Activated naive CD8-positive, alpha-beta T cell treated with anti-CD3 and anti-CD28 coated beads for 36 hours (primary cell): ENCODE results near the gene NUP133. TPM values are rescaled to one million over a fixed set of nuclear protein-coding genes. Genes with fewer than 3 reads are reported as not detected.

Experiments used
- DNase-seq: peaks from one replicate; pipeline ENCODE4 v3.0.0; 2021
- H3K27ac Mint-ChIP-seq: one replicate; pipeline ENCODE4 v1.8.0; 2022; ENCODE audit warnings: mild to moderate bottlenecking, moderate library complexity, mixed read lengths
- H3K27me3 Mint-ChIP-seq: one replicate; pipeline ENCODE4 v1.8.0; 2022; ENCODE audit warnings: mild to moderate bottlenecking, mixed read lengths
- H3K36me3 Mint-ChIP-seq: one replicate; pipeline ENCODE4 v1.8.0; 2021; ENCODE audit warnings: mild to moderate bottlenecking, mixed read lengths
- H3K4me1 Mint-ChIP-seq: one replicate; pipeline ENCODE4 v1.8.0; 2021; ENCODE audit warnings: mixed read lengths
- H3K4me3 Mint-ChIP-seq: one replicate; pipeline ENCODE4 v1.8.0; 2022; ENCODE audit warnings: mild to moderate bottlenecking, moderate library complexity, mixed read lengths
- H3K9me3 Mint-ChIP-seq: one replicate; pipeline ENCODE4 v1.8.0; 2022; ENCODE audit warnings: mixed read lengths
- total RNA-seq, 2 experiments: library from RNA; stranded (reverse); gene quantifications; one replicate each; pipeline ENCODE4 v1.2.3, GENCODE V29; 2021

NUP133 gene
- 10 to 100 TPM; 62.7 to 64.8 TPM for total RNA-seq

DNA sequence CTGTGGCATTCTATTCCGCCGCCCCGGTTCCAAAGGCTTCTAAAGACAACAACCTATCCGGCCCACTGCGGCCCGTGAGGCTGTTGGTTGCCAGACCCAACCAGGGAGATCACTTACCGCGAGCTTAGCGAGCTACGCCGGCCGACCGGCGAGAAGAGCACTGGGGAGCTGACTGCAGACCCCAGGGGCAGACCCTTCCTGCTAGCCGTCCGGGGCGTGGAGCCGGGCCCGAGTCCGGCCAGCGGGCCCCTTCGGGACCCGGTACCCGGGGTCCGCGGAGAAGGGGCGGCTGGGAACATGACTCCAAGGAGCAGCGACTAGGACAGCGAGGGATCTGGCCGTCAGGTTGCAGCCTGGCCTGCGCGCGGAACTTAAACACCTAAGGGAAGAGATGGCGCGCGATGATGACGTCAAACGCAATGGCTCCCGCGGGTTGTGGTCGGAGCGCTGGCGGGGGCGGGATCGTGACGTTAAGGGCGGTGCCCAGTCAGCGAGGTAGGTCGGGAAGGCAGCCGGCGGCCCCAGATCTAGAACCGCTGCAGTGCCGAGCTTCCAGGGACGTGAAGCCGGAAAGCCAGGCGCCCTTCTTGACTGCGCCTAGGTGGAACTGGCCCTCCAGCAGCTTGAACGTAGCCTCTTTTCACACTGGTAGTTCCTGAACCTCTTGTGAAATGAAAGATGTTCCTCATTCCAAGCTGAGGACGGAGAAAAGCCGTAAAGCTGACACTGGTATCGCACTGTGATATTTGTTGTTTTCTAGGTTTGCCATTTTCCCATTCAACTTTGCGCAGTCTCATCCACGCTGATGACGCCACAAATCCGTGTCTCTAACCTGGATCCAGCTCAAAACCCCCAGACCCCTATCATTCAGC is at the start of gene NUP133:
TSS of gene NUP133 (minus strand) at position 391 of the 872 bp plus-strand sequence. CDS start at position 299, 92 bp downstream.
- Mint-ChIP-seq H3K4me1 (peaks cover 33% of the 10 kb centered on the region), H3K27me3 (peaks cover 3% of the 10 kb centered on the region), H3K36me3 (peaks cover 2% of the 10 kb centered on the region), H3K27ac (peak within 1 kb of the TSS; percentile 93), H3K4me3 (peak within 1 kb of the TSS; percentile 92), H3K9me3 (no peaks in the 10 kb centered on the region)
- DNase-seq, result peak; percentile 97

DNA sequence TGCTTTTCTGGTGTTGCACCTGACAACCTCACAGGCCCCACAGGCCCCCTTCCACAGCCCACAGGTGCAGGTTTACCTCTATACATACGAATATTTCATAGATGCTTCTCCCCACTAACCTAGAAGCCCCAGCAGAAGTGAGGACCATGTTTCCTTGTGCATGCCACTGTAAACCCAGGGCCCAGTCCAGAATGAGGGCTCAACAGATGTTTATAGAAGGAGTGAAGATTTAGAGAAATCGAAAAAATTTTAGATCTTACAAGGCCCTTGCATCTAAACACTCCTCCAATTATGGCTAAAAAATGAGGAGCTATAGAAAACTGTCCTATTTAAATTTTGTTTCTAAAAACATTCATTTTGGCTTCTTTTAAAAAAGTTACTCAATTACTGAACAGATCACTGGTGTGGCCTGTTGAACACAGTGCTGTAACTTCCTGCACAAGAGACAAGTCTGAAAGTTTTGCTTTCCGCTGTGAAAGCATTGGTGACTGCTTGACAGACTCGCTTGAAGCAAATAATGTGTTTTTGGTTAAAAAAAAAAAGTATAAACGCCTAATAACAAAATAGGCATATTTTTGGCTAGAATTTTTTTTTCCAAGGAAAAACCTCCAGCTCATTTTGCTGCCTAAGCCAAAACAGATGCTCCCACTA is 49.2 kb upstream of the NUP133 start:
- Mint-ChIP-seq H3K27me3 (no peaks in the 10 kb centered on the region), H3K27ac (peak overlapping the region; percentile 82), H3K36me3 (peaks cover 5% of the 10 kb centered on the region), H3K4me3 (peak overlapping the region; percentile 85), H3K4me1 (peaks cover 41% of the 10 kb centered on the region), H3K9me3 (no peaks in the 10 kb centered on the region)
- no peak for DNase-seq

DNA sequence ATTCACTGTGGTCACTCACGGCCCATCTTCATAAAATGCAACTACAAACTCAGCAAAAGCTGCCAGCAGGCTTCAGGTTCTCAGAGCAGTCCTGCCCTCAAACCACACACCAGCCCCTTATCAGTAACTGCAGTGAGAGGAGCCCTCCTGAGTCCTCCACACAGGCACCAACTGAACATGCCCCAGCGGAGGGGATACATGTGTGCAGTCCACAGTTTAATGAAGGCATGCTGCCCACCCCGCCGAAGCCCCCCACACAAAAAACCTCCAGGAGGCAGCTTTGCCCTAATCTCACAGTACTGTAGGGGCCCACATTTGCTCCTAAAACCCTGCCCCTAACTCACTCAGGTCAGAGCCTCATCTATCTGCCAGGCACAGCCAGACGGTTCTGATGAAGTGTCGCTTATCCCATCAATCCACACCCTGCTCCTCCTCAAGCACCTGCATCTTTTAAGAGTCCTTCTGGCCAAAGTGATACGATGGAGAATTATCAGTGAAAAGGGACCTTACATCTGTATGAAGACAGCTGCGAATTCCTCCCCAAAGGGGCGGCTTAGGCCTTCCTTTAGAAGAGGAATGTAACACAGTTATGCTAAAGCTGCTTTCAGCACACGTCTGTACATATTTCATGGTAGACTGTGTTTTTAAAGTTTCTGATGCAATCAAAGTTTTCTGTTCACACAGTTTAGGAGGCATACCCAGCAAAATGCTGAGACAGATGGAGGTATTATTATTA is 46.9 kb upstream of the NUP133 start:
- Mint-ChIP-seq H3K36me3 (peaks cover 5% of the 10 kb centered on the region), H3K4me3 (no peak overlapping the region), H3K9me3 (no peaks in the 10 kb centered on the region), H3K27ac (no peak overlapping the region), H3K27me3 (no peaks in the 10 kb centered on the region), H3K4me1 (peaks cover 47% of the 10 kb centered on the region)
- no peak for DNase-seq

DNA sequence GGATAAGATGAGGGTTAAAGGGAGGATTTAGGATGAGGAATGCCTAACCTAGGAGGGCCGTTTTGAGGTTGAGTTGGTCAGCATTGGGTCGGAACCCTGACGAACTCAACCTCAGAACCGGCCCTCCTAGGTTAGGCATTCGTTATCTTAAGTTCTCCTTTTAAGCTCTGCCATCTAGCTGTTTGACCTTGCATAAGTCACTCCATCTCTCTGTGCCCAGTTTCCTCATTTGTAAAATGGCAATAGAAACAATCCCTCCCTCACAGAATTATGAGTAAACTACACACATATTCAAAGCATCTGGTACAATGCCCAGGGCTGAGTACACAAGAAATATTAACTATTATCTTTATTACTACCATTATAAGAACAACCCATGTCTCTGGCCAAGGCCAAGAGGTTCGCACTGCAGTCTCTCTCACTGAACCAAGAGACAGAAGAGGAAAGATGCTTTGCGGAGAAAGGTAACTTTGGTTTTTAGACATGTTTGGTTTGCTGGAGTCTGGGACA is 45.5 kb upstream of the NUP133 start:
- H3K27me3 Mint-ChIP-seq, result no peaks in the 10 kb centered on the region
- DNase-seq, result no peak
- peaks cover 9% of the 10 kb centered on the region for H3K36me3 Mint-ChIP-seq
- H3K27ac Mint-ChIP-seq, result no peak overlapping the region
- no peak overlapping the region for H3K4me3 Mint-ChIP-seq
- H3K4me1 Mint-ChIP-seq, result peaks cover 40% of the 10 kb centered on the region
- no peaks in the 10 kb centered on the region for H3K9me3 Mint-ChIP-seq

DNA sequence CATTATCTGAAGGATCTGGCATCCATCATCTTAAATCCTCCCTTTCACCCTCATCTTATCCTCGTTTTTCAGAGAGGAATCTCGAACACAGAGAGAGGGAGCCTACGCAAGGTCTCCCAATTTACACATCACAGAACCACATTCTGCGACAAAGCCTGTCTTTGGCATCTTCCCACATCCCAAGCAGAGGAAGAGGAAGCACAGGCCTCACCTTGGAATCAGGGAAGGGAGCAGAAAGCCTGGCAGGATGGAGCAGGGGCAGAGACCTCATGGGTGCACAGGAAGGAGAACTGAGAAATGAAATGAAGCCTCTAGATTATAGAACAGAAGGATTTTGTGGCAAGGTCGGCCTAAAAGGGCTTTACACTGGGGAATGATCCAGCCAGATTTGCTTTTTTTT is 44.6 kb upstream of the NUP133 start:
- peaks cover 40% of the 10 kb centered on the region for H3K4me1 Mint-ChIP-seq
- H3K27ac Mint-ChIP-seq, result peak overlapping the region; percentile 12
- peaks cover 9% of the 10 kb centered on the region for H3K36me3 Mint-ChIP-seq
- DNase-seq, result no peak
- no peaks in the 10 kb centered on the region for H3K9me3 Mint-ChIP-seq
- H3K4me3 Mint-ChIP-seq, result no peak overlapping the region
- H3K27me3 Mint-ChIP-seq, result no peaks in the 10 kb centered on the region

DNA sequence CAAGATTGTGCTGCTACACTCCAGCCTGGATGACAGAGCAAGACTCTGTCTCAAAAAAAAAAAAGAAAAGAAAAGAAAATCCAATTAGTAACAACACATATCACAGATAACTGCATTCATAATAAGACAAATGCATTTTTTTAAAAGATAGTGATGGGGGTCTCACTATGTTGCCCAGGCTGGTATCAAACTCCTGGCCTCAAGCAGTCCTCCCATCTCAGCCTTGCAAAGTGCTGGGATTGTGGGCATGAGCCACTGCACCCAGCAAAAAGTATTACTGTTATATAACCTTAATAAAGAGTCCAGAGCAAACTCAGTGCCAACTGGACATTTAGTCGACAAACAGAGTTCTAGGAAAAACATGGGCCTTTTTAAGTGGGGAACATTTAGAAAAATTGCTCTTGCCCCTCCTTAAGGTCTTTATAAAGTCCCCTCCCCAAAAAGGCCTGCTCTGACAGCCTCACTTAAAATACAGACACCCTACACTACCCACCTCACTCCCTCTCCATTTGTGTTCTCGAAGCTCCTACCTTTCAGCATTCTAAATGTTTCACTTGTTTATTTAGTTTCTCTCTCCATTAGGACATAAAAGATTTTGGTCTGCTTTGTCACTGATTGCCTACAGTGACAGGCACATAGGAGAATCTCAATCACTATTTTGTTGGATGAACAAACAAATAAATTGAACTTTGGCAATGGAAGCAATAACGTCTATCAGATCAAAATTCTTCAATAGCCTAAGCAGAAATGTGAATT is 42.8 kb upstream of the NUP133 start:
- no peak for DNase-seq
- no peak overlapping the region for H3K27ac Mint-ChIP-seq
- no peak overlapping the region for H3K4me3 Mint-ChIP-seq
- H3K4me1 Mint-ChIP-seq, result peaks cover 28% of the 10 kb centered on the region
- H3K36me3 Mint-ChIP-seq, result peaks cover 9% of the 10 kb centered on the region
- no peaks in the 10 kb centered on the region for H3K27me3 Mint-ChIP-seq
- no peaks in the 10 kb centered on the region for H3K9me3 Mint-ChIP-seq

DNA sequence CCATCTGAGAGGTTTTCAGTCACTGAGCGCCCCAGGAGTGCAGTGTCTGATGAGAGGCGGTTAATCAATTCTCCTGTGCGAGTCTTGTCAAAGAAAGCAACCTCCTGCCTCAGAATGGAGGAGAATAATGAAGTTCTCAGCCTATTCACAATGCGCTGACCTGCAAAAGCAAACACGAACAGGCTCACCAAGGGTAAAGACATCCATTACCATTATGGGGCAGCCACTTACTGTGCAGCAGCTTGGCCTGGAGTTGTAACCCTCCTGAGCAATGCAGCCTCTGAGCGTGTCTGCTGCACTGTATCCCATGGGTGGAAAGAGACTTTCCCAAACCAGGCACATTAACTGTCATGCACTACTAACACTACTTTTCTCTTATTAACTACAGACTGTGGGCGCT is 39.4 kb upstream of the NUP133 start:
- no peaks in the 10 kb centered on the region for H3K27me3 Mint-ChIP-seq
- H3K4me1 Mint-ChIP-seq, result peaks cover 36% of the 10 kb centered on the region
- peaks cover 38% of the 10 kb centered on the region for H3K36me3 Mint-ChIP-seq
- no peak for DNase-seq
- no peak overlapping the region for H3K4me3 Mint-ChIP-seq
- peaks cover 7% of the 10 kb centered on the region for H3K9me3 Mint-ChIP-seq
- no peak overlapping the region for H3K27ac Mint-ChIP-seq

DNA sequence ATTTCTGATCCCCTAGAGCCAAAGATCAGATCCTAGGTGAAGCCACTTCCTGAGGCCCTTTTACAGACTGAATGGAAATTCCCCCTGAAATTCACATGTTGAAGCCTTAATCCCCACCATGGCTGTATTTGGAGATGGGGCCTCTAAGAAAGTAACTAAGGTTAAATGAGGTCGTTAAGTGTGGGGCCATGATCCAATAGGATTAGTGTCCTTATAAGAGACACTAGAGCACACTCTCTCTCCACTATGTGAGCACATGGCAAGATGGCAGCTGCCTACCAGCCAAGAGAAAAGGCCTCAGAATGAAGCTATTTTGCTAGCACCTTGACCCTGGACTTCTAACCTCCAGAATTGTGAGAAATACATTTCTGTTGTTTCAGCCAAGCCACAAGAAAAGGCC is 36.4 kb upstream of the NUP133 start:
- no peak for DNase-seq
- Mint-ChIP-seq H3K27ac (peak overlapping the region; percentile 74), H3K36me3 (peaks cover 47% of the 10 kb centered on the region), H3K4me1 (peaks cover 32% of the 10 kb centered on the region), H3K27me3 (no peaks in the 10 kb centered on the region), H3K4me3 (no peak overlapping the region), H3K9me3 (peaks cover 8% of the 10 kb centered on the region)

DNA sequence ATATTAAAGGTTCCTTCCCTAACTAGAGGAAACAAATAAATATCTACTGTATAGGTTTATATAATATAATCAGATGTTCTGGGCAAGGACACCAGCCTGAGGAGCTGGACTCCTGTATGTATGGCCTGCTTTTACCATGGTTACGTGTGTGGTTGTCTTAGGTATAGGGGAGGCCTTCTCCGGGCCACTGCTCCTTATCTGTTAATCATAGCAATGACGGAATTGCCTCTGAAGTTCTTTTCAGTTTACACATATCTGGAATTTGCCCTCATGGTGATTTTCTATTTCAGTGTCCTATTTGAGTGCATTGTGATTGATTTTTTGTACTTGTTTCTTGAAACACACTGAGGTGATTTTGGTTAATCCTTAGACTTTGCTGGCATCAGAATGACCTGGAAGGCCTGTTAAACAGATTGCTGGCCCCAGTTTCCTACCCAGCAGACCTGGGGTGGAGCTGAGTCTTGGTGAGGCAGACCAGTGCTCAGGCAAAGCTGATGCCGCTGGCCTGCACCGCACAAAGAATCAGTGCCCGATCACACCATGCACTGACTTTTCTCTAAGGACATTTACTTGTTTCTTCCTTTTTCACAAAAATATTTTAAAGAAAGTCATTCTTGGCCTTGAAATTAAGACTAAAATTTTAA is 31.8 kb upstream of the NUP133 start:
- Mint-ChIP-seq H3K27me3 (no peaks in the 10 kb centered on the region), H3K4me3 (no peak overlapping the region), H3K36me3 (peaks cover 65% of the 10 kb centered on the region), H3K9me3 (peaks cover 8% of the 10 kb centered on the region), H3K27ac (no peak overlapping the region), H3K4me1 (peaks cover 36% of the 10 kb centered on the region)
- DNase-seq, result no peak

DNA sequence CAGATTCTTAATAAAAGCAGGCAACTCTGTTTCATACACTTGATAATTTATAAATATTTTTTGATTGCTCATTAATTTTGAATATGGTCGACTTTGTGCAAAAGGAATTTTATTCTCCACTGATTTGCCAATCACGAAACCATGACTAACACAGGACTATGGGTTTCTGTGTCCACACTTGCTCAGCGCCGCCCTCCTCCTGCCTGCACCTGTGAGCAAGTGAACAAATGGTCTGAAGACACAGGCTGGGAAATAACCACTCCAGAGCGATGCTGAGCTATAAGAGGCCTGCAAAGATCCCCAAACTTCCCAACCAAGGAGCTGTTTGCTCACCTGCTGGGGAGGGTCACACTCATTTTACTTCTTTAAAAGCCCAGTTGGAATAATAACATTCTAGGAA is 30.8 kb upstream of the NUP133 start:
- no peak for DNase-seq
- Mint-ChIP-seq H3K4me1 (peaks cover 28% of the 10 kb centered on the region), H3K27me3 (no peaks in the 10 kb centered on the region), H3K27ac (no peak overlapping the region), H3K9me3 (peaks cover 8% of the 10 kb centered on the region), H3K4me3 (no peak overlapping the region), H3K36me3 (peaks cover 57% of the 10 kb centered on the region)

DNA sequence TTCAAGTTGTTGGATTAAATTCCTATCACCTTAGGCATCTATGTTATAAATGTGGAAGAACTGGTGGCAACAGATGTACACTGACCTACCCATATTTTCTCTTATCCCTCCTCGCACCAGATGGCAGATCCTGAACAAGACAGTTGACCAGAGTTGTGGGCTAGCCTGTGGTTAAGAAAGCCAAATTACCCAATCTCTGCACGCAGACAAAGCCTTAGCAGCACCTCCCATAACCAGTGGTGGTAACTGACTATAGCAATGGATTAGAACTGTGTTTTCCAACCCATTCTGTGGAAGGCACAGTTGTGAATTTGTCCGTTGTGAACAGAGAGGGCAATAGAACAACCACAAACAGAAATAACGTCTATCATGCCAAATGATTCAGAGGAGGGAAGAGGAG is 29.8 kb upstream of the NUP133 start:
- peaks cover 53% of the 10 kb centered on the region for H3K36me3 Mint-ChIP-seq
- H3K27me3 Mint-ChIP-seq, result no peaks in the 10 kb centered on the region
- peaks cover 17% of the 10 kb centered on the region for H3K4me1 Mint-ChIP-seq
- no peak for DNase-seq
- H3K4me3 Mint-ChIP-seq, result no peak overlapping the region
- no peak overlapping the region for H3K27ac Mint-ChIP-seq
- H3K9me3 Mint-ChIP-seq, result peaks cover 4% of the 10 kb centered on the region

DNA sequence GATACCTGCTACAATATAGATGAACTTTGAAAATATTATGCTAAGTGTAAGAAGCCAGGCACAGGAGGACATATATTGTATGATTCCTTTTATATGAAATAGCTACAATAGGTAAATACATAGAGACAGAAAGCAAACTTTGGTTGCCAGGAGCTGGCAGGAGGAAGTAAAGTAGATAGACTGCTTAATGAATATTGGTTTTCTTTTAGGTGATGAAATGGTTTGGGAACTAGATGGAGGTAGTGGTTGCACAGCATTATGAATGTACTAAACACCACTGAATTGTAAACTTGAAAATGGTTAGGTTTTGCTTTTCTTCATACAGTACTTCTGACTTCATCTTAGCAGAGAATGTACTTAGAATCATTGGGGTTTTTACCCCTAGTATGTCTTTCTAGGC is 28.8 kb upstream of the NUP133 start:
- Mint-ChIP-seq H3K4me1 (peaks cover 8% of the 10 kb centered on the region), H3K4me3 (no peak overlapping the region), H3K9me3 (no peaks in the 10 kb centered on the region), H3K27me3 (no peaks in the 10 kb centered on the region), H3K36me3 (peaks cover 43% of the 10 kb centered on the region), H3K27ac (peak overlapping the region; percentile 26)
- DNase-seq, result no peak

DNA sequence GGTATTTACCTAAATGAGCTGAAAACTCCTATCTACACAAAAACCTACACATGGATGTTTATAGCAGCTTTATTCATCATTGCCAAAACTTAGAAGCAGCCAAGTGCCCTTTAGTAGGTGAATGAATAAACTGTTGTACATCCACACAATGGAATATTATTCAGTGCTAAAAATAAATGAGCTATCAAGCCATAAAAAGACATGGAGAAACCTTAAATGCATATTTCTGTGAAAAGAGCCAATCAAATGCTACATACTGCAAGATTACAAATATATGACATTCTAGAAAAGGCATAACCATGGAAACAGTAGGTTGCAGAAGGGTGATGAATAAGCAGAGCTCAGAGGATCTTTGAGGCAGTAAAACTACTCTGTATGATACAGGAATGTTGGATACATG is 27.1 kb upstream of the NUP133 start:
- Mint-ChIP-seq H3K27me3 (no peaks in the 10 kb centered on the region), H3K4me3 (no peak overlapping the region), H3K36me3 (peaks cover 42% of the 10 kb centered on the region), H3K9me3 (no peaks in the 10 kb centered on the region), H3K27ac (no peak overlapping the region), H3K4me1 (peaks cover 7% of the 10 kb centered on the region)
- no peak for DNase-seq

DNA sequence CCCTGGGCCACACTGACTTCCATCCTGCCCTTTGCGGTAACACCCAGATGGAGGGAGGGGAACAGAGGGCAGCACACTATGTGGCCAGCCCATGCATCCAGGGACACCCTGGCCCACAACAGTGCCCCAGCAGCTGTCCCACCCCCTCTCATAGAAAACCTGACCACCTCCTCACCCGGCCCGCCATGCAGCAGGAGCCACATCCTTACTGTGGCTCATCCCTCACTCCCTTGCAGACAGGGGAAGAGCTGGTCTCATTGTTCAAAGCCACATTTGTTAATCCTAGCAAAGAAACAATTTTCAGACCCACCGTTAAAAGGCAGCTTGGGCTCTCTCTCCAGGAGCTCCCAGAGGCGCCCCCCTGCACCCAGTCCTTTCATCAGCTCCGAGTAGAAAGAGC is 23.2 kb upstream of the NUP133 start:
- Mint-ChIP-seq H3K27me3 (no peaks in the 10 kb centered on the region), H3K4me3 (no peak overlapping the region), H3K27ac (no peak overlapping the region), H3K9me3 (no peaks in the 10 kb centered on the region), H3K4me1 (peaks cover 4% of the 10 kb centered on the region), H3K36me3 (peaks cover 30% of the 10 kb centered on the region)
- no peak for DNase-seq
